ENCODE measurements around the gene SAV1.

GRCh38 chr14:50616275-50616674 is 51.8 kb downstream of the SAV1 start:
- TF ChIP-seq CTCF (IDR thresholded peaks at IDR 0.05) (no peak), POLR2AphosphoS5 (IDR thresholded peaks at IDR 0.05) (no peak), POLR2A (IDR thresholded peaks at IDR 0.05) (no peak)
